HEK293T (cell line): ENCODE data around the gene CORO1C.

Source experiments
- CTCF ChIA-PET: fragments of 350-600 bp; formaldehyde crosslinking; extraction: SDS; loops from one replicate; lab custom pipeline; 2021; ENCODE audit warnings: antibody characterized with exemption, inconsistent platforms; lab: Yijun Ruan, JAX
- POLR2A ChIA-PET: fragments of 350-600 bp; formaldehyde crosslinking; extraction: SDS; loops from one replicate; lab custom pipeline; 2020; ENCODE audit warnings: antibody characterized with exemption, inconsistent platforms; lab: Yijun Ruan, JAX
- DNase-seq: peaks from one replicate; pipeline ENCODE4 v3.0.0; 2012; ENCODE audit warnings: mixed read lengths; ENCODE audit errors: extremely low spot score
- ARNT ChIP-seq: fragments of 450-650 bp; IDR thresholded peaks from 2 replicates; pipeline ENCODE4 v1.6.1; 2017; ENCODE audit warnings: mild to moderate bottlenecking
- BHLHE40 ChIP-seq: fragments of 450-650 bp; IDR thresholded peaks from 2 replicates; pipeline ENCODE4 v1.6.1; 2016; ENCODE audit warnings: mild to moderate bottlenecking, moderate library complexity, borderline replicate concordance
- CTBP1 ChIP-seq: fragments of 450-650 bp; IDR thresholded peaks from 2 replicates; pipeline ENCODE4 v1.6.1; 2016; ENCODE audit warnings: borderline replicate concordance
- ELF4 ChIP-seq: fragments of 450-650 bp; IDR thresholded peaks from 2 replicates; pipeline ENCODE4 v1.6.1; 2017; ENCODE audit warnings: antibody characterized with exemption
- FOXA1 ChIP-seq: fragments of 450-650 bp; IDR thresholded peaks from 2 replicates; pipeline ENCODE4 v1.6.1; 2016; ENCODE audit warnings: mild to moderate bottlenecking
- FOXK2 ChIP-seq: fragments of 450-650 bp; IDR thresholded peaks from 2 replicates; pipeline ENCODE4 v1.6.1; 2016; ENCODE audit warnings: mild to moderate bottlenecking
- FOXM1 ChIP-seq: fragments of 450-650 bp; IDR thresholded peaks from 2 replicates; pipeline ENCODE4 v1.6.1; 2017; ENCODE audit warnings: mild to moderate bottlenecking, borderline replicate concordance
- HDGF ChIP-seq: fragments of 450-650 bp; IDR thresholded peaks from 2 replicates; pipeline ENCODE4 v1.6.1; 2017; ENCODE audit warnings: antibody characterized with exemption, borderline replicate concordance
- L3MBTL2 ChIP-seq: fragments of 450-650 bp; conservative IDR thresholded peaks from 2 replicates; pipeline ENCODE4 v1.6.1; 2016; ENCODE audit warnings: mild to moderate bottlenecking
- LEF1 ChIP-seq: fragments of 450-650 bp; IDR thresholded peaks from 2 replicates; pipeline ENCODE4 v1.6.1; 2017; ENCODE audit warnings: mild to moderate bottlenecking, borderline replicate concordance
- NFRKB ChIP-seq: fragments of 450-650 bp; IDR thresholded peaks from 2 replicates; pipeline ENCODE4 v1.6.1; 2016; ENCODE audit warnings: mild to moderate bottlenecking, moderate library complexity
- PKNOX1 ChIP-seq: fragments of 450-650 bp; IDR thresholded peaks from 2 replicates; pipeline ENCODE4 v1.6.1; 2016
- SP1 ChIP-seq: fragments of 450-650 bp; IDR thresholded peaks from 2 replicates; pipeline ENCODE4 v1.6.1; 2017
- SUZ12 ChIP-seq: fragments of 450-650 bp; IDR thresholded peaks from 2 replicates; pipeline ENCODE4 v1.6.1; 2016; ENCODE audit warnings: mild to moderate bottlenecking
- TARDBP ChIP-seq: fragments of 450-650 bp; IDR thresholded peaks from 2 replicates; pipeline ENCODE4 v1.6.1; 2016
- ZNF384 ChIP-seq: fragments of 450-650 bp; IDR thresholded peaks from 2 replicates; pipeline ENCODE4 v1.6.1; 2016

CORO1C gene

GRCh38 chr12:108605690-108606406 lies 125.5 kb downstream of the CORO1C start:
- no peak for DNase-seq
- no peak for TF ChIP-seq L3MBTL2
- no peak for TF ChIP-seq ARNT
- ChIA-PET CTCF (interaction anchor here (0.7 kb wide), 1 partner anchor 12 kb away, joined by 3 read pairs; no protein-coding TSS in a partner anchor), POLR2A (no interaction called here)

GRCh38 chr12:108605000-108605689 lies 126.2 kb downstream of the CORO1C start:
- TF ChIP-seq NFRKB, result no peak
- no peak for TF ChIP-seq SP1
- no peak for TF ChIP-seq FOXM1
- no peak for TF ChIP-seq HDGF
- TF ChIP-seq ELF4, result no peak
- no peak for TF ChIP-seq FOXK2
- TF ChIP-seq L3MBTL2, result no peak
- TF ChIP-seq ARNT, result no peak
- DNase-seq, result no peak
- ChIA-PET POLR2A (no interaction called here), CTCF (interaction anchor here (0.7 kb wide), 1 partner anchor 13 kb away, joined by 3 read pairs; no protein-coding TSS in a partner anchor)

GRCh38 chr12:108604208-108604941 lies 126.9 kb downstream of the CORO1C start:
- CTCF ChIA-PET, result interaction anchor here (0.5 kb wide), 1 partner anchor 8 kb away, joined by 6 read pairs; no protein-coding TSS in a partner anchor
- DNase-seq, result no peak
- POLR2A ChIA-PET, result no interaction called here
- TF ChIP-seq PKNOX1, result no peak
- TF ChIP-seq FOXK2, result no peak
- no peak for TF ChIP-seq SP1
- TF ChIP-seq LEF1, result no peak
- TF ChIP-seq ZNF384, result no peak
- no peak for TF ChIP-seq SUZ12
- no peak for TF ChIP-seq ARNT
- no peak for TF ChIP-seq NFRKB
- TF ChIP-seq FOXM1, result no peak
- no peak for TF ChIP-seq CTBP1
- TF ChIP-seq ELF4, result no peak
- TF ChIP-seq FOXA1, result no peak
- no peak for TF ChIP-seq BHLHE40
- no peak for TF ChIP-seq L3MBTL2
- no peak for TF ChIP-seq TARDBP
- no peak for TF ChIP-seq HDGF

GRCh38 chr12:108603743-108604142 lies 127.6 kb downstream of the CORO1C start:
- CTCF ChIA-PET, result interaction anchor here (0.5 kb wide), 1 partner anchor 9 kb away, joined by 6 read pairs; no protein-coding TSS in a partner anchor

GRCh38 chr12:108602976-108603704 lies 128.2 kb downstream of the CORO1C start:
- no peak for DNase-seq
- ChIA-PET CTCF (no interaction called here), POLR2A (no interaction called here)
- no peak for TF ChIP-seq SUZ12
- TF ChIP-seq SP1, result no peak
- TF ChIP-seq ELF4, result no peak
- no peak for TF ChIP-seq LEF1
- TF ChIP-seq L3MBTL2, result no peak
- no peak for TF ChIP-seq BHLHE40
- TF ChIP-seq FOXA1, result no peak
- no peak for TF ChIP-seq PKNOX1
- no peak for TF ChIP-seq HDGF
- TF ChIP-seq FOXM1, result no peak
- TF ChIP-seq ZNF384, result no peak
- no peak for TF ChIP-seq ARNT
- no peak for TF ChIP-seq NFRKB
- no peak for TF ChIP-seq CTBP1
- no peak for TF ChIP-seq TARDBP
- no peak for TF ChIP-seq FOXK2

More at GRCh38 chr12:108603743-108604142, 127.6 kb downstream of the CORO1C start:
- POLR2A ChIA-PET, result no interaction called here
- no peak for TF ChIP-seq BHLHE40
- no peak for DNase-seq

GRCh38 chr12:108602209-108602705 lies 129.1 kb downstream of the CORO1C start:
- POLR2A ChIA-PET, result no interaction called here
- CTCF ChIA-PET, result interaction anchor here (2.2 kb wide), 1 partner anchor 15 kb away, joined by 7 read pairs; no protein-coding TSS in a partner anchor
- no peak for DNase-seq
- no peak for TF ChIP-seq L3MBTL2
- no peak for TF ChIP-seq HDGF
- no peak for TF ChIP-seq BHLHE40
- TF ChIP-seq SP1, result no peak
- TF ChIP-seq ELF4, result no peak
- no peak for TF ChIP-seq ARNT
- TF ChIP-seq FOXK2, result no peak
- no peak for TF ChIP-seq SUZ12
- no peak for TF ChIP-seq CTBP1
- TF ChIP-seq LEF1, result no peak
- TF ChIP-seq PKNOX1, result no peak
- no peak for TF ChIP-seq TARDBP
- no peak for TF ChIP-seq ZNF384
- TF ChIP-seq FOXA1, result no peak
- TF ChIP-seq FOXM1, result no peak
- TF ChIP-seq NFRKB, result no peak
